ENCODE results near the gene TMEM132E.
"Not testable (repeated sequence)": the region's sequence is repeated elsewhere in the genome, so short reads cannot be mapped to it uniquely, and the experiment has no call there.

The TMEM132E gene

GRCh38 chr17:34579017-34579946 lies at the start of gene TMEM132E:
TMEM132E (plus strand) TSS chr17:34579582; CDS start chr17:34581077, 1,495 bp downstream.
- peak; percentile 86 for DNase-seq (ENCODE audit: low spot score)

GRCh38 chr17:34530918-34531317 lies 48.5 kb upstream of the TMEM132E start:
- no peak for DNase-seq (ENCODE audit: low spot score)

GRCh38 chr17:34532281-34533065 lies 46.9 kb upstream of the TMEM132E start:
- DNase-seq (ENCODE audit: low spot score) = no peak

GRCh38 chr17:34533806-34534527 lies 45.4 kb upstream of the TMEM132E start:
- no peak for DNase-seq (ENCODE audit: low spot score)

- no peak for DNase-seq (ENCODE audit: low spot score)
Observed at GRCh38 chr17:34537445-34537844, 41.9 kb upstream of the TMEM132E start.

GRCh38 chr17:34538582-34538981 lies 40.8 kb upstream of the TMEM132E start:
- not testable (repeated sequence) for DNase-seq (ENCODE audit: low spot score)

GRCh38 chr17:34539881-34540280 lies 39.5 kb upstream of the TMEM132E start:
- no peak for DNase-seq (ENCODE audit: low spot score)

GRCh38 chr17:34542700-34543336 lies 36.6 kb upstream of the TMEM132E start:
- peak; percentile 34 for DNase-seq (ENCODE audit: low spot score)

GRCh38 chr17:34547453-34548063 lies 31.8 kb upstream of the TMEM132E start:
- DNase-seq (ENCODE audit: low spot score) = no peak

- no peak for DNase-seq (ENCODE audit: low spot score)
Observed at GRCh38 chr17:34549966-34550365, 29.4 kb upstream of the TMEM132E start.

- DNase-seq (ENCODE audit: low spot score) = no peak
Observed at GRCh38 chr17:34553907-34554306, 25.5 kb upstream of the TMEM132E start.

GRCh38 chr17:34556384-34556783 lies 23.0 kb upstream of the TMEM132E start:
- DNase-seq (ENCODE audit: low spot score) = no peak

- peak; percentile 46 for DNase-seq (ENCODE audit: low spot score)
Observed at GRCh38 chr17:34556931-34557330, 22.5 kb upstream of the TMEM132E start.

- DNase-seq (ENCODE audit: low spot score) = no peak
Observed at GRCh38 chr17:34561328-34561727, 18.1 kb upstream of the TMEM132E start.

- DNase-seq (ENCODE audit: low spot score) = no peak
Observed at GRCh38 chr17:34562387-34562786, 17.0 kb upstream of the TMEM132E start.

- no peak for DNase-seq (ENCODE audit: low spot score)
Observed at GRCh38 chr17:34565713-34566112, 13.7 kb upstream of the TMEM132E start.

- DNase-seq (ENCODE audit: low spot score) = no peak
Observed at GRCh38 chr17:34566201-34566600, 13.2 kb upstream of the TMEM132E start.

GRCh38 chr17:34566873-34567272 lies 12.5 kb upstream of the TMEM132E start:
- DNase-seq (ENCODE audit: low spot score) = no peak

- no peak for DNase-seq (ENCODE audit: low spot score)
Observed at GRCh38 chr17:34567691-34568465, 11.5 kb upstream of the TMEM132E start.

- DNase-seq (ENCODE audit: low spot score) = no peak
Observed at GRCh38 chr17:34568953-34569352, 10.4 kb upstream of the TMEM132E start.
